Tongue (tissue), 2 donors: ENCODE data around the gene SND1. TPM values are rescaled to one million over a fixed set of nuclear protein-coding genes. Genes with fewer than 3 reads are reported as not detected.
A peak's percentile ranks its signal among the peaks of the same experiment; 100 is the strongest.

Source experiments
- DNase-seq: peaks from one replicate; pipeline ENCODE4 v3.0.0-alpha.2; 2015
- total RNA-seq: library from RNA; depleted of rRNA; stranded (reverse); fragments of >200 nt; gene quantifications from one replicate; pipeline ENCODE4 v1.2.3, GENCODE V29; 2014

The SND1 gene
- total RNA-seq, 1 donor from 2014 or later, result 111 TPM

- DNase-seq, result no peak
Measured at GRCh38 chr7:128025819-128026218, 373.8 kb downstream of the SND1 start.

GRCh38 chr7:128026551-128026950 is 374.6 kb downstream of the SND1 start:
- no peak for DNase-seq

DNA sequence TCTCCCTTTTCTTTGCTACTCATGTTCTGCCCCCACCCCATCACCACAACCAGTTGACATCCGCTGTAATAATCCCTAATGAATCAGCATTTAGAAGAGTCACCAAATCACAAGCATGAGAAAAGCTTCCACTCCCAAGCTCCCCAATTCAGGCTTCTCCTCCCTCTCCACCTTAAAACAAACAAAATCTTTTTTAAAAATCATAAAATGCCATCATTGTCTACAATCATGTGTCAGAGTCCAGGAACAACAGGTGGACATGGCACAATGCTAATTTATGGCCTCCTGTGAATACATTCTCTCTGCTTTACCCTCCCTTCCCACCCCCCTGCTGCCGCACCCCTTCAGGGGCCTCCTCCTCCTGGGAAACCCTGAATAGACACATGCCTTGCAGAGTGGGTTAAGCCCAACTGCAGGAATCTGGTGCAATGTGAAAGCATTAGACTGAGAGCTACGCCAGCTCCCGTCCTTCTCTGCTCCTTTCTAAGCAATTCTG is 375.5 kb downstream of the SND1 start:
- peak; percentile 42 for DNase-seq

DNA sequence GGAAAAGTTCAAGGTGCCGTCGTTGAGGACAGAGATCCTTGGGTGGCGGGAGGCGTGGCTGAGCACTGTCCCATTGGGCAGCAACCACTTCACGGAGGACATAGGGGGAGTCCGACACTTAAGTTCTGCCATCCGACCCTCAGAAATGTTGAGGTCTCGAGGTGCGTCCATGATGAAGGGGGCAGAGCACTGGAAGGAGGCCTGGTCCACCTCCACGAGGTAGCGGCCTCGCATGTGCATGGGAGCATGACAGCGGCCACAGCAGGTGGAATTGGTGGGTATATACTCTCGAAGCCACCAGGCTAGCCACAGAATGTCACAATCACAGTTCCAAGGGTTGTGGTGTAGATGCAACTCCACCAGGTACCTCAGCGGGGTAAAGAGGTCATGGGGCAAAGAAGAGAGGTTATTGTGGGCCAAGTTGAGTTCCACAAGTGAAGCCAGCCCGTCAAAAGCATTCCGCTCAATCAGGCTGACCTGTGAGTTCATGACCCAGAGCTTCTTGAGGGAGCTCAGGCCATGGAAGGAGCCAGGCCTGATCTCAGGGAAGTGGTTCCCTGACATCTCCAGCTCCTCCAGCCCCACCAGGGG is 377.5 kb downstream of the SND1 start:
- DNase-seq, result no peak

GRCh38 chr7:128030263-128030653 is 378.3 kb downstream of the SND1 start:
- DNase-seq, result no peak

- peak; percentile 68 for DNase-seq
Measured at GRCh38 chr7:128030654-128031611, 378.9 kb downstream of the SND1 start, which contains the start of gene LRRC4. LRRC4 (minus strand) TSS chr7:128031437; CDS start chr7:128030640, 797 bp downstream.

DNA sequence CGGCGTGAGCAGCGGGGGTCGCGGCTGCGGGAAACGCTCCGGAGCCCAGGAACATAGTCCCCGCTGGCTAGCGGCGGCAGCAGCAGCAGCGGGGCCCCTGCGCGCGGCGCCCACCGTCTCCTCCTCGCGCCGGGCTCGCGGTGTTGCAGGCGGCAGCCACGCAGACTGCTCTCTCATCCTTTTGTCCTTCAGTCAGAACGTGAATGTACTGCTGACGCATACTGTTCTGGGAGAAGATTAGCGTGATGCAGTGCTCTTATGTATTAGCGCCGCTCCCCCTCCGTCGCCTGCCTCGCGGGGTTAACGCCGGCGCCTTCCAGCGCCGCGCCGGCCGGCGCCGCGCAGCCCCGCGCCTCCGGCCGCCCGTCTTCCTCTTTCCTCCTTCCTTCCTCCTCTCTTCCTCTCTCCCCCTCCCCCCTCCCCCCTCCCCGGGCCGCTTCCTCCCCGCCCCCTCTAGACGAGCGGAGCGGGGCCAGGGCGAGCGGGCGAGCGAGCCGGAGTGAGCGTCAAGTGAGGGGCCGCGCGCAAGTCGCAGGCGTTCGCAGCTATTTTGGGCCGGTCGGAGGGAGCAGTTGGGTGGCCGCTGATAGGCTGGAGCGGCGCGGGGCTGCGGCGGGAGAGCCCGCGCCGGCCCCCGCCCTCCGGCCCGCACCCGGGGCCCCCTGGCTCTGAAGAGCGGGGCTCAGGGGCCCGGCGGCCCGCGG is 380.1 kb downstream of the SND1 start:
- peak; percentile 79 for DNase-seq

- no peak for DNase-seq
Measured at GRCh38 chr7:128032605-128033235, 380.7 kb downstream of the SND1 start.

DNA sequence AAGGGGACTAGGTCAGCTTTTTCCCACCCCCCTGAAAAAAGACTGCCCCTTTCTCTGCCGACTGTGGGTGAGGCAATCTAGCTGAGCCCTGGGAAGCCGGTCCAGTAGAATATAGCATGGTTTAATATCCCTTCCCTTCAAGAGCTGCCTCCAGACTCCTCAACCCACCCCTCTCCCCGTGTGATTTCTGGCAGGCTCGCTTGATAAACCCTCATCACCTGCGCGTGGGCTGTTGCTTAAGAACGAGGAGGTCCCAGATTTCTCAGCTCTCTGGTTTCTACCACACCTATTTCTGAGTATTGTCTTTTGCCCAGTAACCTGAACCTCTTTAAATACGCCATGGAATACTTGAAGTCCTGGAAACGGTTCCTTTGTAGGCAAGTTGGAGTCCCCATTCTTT is 381.3 kb downstream of the SND1 start:
- no peak for DNase-seq

- no peak for DNase-seq
Measured at GRCh38 chr7:128034825-128035224, 382.8 kb downstream of the SND1 start.

DNA sequence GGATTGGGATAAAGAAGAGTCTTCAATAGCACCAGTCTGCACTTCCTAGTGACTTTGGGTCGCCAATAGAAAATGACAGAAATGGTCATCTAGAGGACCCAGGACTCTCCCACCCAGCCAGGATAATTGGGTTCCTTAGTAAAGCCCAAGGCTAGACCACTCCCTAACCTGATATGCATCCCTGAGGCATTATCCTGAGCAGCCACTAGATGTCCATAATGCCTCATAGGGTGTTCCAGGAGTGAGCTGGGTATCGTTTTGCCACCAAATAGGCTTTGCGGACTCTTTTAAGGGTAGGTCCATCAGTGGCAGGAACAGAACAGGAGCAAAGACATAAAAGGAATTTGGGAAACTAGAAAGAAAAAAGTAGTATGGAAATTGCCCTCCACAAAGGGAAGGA is 383.7 kb downstream of the SND1 start:
- no peak for DNase-seq

DNA sequence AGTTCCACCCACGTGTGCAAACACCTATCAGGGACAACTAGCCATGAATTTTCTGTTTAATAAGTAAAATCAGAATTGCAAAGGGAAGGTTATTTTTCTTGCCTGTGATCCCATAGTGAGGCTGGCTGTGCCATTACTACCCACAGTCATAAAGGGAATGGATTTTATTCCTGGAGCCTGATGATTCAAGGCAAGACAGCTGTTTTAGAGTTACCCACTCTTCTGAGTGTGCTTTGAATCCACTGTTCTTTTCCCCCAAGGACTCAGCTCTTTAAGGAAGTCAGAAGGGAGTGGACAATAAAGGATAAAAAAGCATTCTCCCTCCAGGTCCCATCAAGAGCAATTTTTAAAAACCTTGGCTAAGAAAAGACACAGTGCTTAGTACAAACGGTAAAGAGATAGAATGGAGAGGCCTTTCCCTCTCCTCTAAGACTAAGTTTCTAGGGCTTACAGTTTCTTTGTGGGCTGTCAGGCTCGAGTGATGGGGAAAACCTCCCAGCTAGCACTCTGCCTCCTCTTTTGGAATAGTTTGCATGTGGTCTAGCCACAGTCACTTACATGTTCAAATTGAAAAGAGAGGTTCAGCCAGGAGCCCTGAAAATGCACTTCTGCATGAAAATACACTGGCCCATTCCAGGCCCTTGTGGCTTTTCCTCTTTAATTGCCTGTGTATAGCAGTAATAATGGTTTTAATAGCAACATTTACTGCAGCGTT is 384.4 kb downstream of the SND1 start:
- DNase-seq, result no peak

GRCh38 chr7:128037081-128037480 is 385.1 kb downstream of the SND1 start:
- DNase-seq, result no peak

DNA sequence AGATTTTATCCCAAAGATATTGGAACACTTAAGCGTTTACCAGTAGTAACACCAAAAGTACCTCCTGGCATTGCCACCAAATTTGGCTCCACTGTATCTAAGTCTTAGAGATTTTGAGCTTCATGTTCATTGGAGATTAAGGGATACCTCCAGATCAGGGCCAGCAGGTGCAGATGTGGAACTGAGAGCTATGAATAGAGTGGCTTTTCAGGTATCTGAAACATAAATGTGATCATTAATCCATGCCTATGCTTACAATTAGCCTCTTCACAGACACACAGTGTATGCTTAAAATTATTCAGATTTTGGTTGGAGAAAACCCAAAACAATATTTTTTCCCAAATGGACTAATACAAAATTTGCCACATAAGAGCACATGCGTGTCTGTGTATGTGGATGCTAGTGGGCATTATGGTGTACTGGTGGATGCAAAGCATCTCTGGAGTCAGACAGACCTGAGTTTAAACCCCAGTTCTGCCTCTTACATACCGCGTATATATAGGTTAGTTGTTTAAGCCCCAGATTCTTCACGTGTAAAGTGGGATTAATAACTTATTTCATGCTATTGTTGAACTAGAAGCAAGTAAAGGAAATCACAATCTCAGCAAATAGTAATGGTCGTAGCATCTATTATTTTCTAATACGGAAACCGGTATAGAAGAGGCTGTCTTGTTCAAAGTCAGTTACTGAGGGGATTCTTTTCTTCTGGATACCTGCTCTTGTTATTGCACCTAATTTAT is 386.1 kb downstream of the SND1 start:
- DNase-seq, result no peak

DNA sequence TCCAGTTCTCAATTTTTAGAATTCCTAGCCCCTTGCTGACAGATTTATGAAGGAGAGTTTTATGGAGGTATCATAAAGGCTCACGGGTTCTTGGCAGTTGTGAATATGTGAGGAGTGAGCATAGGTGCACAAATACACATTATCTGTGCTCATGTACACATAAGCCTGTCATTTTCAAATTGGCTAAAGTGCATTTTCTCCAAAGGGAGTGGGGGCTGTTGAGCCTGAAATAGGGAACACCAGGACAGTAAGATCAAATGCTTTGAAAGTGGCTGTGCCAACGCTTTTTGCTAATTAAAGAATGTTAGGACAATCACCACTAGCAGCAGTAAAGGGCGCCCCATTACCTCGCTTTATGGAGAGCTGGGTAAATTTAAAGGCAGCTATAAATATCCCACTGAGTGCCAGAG is 387.6 kb downstream of the SND1 start:
- DNase-seq, result no peak

- no peak for DNase-seq
Measured at GRCh38 chr7:128040205-128040604, 388.2 kb downstream of the SND1 start.

DNA sequence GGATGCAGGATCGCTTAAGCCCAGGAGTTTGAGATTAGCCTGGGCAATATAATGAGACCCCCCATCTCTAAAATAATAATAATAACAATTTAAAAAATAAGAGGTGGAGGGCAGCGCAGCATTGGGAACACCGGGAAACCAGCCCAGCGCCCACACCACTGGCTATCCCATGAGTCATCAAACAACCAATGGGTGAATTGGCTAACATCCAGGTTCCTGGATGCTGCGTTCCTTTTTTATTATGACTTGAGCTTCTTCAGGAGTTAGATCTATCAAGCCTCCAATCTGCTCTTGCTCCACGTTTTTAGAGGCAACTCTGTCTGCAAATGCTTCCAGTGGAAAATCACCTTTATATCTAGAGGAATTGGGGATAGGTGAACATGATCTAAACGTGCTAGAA is 389.2 kb downstream of the SND1 start:
- DNase-seq, result no peak

GRCh38 chr7:128042012-128042411 is 390.0 kb downstream of the SND1 start:
- DNase-seq, result no peak

DNA sequence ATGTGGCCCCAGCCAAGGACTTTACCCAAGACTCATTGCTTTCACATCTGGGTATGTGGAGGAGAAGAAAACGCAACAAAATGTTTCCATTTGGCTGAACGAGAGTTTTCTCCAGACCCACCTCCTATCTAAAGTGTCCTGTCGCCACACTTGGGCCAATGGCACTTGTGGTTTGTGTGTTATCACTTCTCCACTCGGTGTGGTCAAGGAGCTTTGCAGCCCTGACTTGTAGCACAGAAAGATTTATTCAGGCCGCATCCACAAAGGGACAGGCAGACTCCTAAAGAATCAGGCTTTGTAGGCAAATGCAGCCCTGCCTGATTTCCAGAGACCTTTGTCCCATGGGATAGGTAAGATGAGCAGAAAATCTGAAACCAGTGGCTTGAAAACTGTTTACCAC is 392.1 kb downstream of the SND1 start:
- DNase-seq, result no peak

GRCh38 chr7:128045158-128045557 is 393.2 kb downstream of the SND1 start:
- DNase-seq, result no peak

GRCh38 chr7:128045766-128046165 is 393.8 kb downstream of the SND1 start:
- DNase-seq, result no peak
